ENCODE data around the gene UBE2J1.
"Not testable (repeated sequence)": the region's sequence is repeated elsewhere in the genome, so short reads cannot be mapped to it uniquely, and the experiment has no call there.

UBE2J1 gene

GRCh38 chr6:89317067-89317466, 35.5 kb downstream of the UBE2J1 start:
- DNase-seq, result no peak

DNA sequence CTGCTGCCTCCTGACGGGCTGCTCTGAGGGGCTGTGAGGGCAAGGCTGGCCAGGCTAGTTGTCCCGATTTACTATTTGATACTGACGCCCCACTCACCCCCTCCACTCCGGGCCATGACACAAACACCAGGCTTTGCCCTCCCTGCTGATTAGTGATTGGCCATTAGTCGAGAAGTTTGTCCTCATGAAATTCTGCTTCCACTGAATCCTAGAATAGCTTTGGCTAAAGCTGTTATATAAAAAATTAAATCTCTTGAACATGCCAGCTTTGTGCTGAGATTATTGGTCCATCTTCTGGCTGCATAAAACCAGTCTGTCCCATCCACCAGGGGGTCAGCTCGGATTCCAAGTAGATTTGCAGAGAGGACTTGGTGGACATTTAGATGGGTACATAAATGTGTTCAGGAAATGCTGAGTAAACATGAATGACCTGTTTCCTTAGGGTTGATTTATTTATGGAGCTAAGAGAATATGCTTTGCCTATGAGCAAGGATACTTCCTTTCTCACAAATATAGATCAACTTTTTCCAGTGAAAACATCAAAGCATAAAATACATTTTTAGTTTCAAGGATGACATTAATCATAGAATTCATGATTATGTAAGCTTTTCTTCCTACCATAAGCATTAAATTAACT, 37.2 kb downstream of the UBE2J1 start, which contains the start of gene GABRR2:
Gene GABRR2 (minus strand): TSS at position 51 of the 637 bp plus-strand sequence. CDS start 134 bp downstream, outside the sequence.
- DNase-seq, result no peak

DNA sequence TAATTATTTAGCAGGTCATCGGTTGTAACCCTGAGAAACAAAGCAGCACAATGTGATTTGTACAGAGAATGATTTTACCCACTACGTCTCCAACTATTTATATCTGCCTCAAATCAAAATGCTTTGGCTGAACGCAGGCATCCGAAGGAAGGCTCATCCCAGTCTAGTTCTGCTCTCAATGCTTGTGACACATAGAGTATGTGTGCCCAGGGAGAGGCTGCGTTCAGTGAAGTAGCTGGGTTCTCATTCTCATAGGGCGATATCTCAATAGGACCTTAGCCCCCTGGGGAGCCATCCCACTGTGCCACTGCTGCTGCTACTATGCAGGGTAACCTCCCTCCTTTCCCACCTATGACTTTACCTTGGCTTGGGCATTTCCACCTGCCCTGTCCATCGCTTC, 37.8 kb downstream of the UBE2J1 start:
- no peak for DNase-seq

- peak; percentile 63 for DNase-seq
Observed at GRCh38 chr6:89313006-89313405, 39.5 kb downstream of the UBE2J1 start.

DNA sequence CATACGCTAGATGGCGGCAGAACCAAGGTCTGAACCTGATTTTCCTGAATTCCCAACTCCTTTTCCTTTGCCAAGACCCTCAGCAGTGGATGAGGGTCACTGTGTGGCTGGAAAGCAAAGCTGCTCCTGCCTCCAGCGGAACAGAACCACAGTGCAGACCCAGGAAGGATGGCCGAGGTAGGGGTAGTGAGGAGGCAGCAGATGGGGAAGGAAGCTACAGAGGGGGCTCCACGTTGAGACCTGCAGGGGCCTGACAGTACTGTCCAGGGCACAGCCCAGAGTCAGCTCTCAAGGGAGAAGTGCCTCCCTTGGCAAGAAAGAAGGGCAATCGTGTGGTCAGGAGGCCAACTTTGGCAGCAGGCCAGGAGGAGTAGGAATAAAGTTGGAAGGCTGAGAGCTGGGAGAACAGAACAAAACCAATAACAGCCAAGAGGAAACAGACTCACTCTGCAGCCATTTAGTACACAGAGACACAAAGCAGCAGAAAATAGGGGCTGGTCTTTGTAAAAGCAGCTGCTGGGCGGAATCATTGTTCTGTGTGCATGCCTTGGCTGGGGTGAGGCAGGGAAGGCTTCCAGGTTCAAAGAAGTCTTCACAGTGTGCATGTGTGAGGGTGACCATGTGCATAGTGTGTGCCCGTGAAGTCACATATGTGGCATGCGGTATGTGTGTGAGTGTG, 40.5 kb downstream of the UBE2J1 start:
- peak; percentile 86 for DNase-seq

- DNase-seq, result no peak
Observed at GRCh38 chr6:89311530-89311852, 41.0 kb downstream of the UBE2J1 start.

DNA sequence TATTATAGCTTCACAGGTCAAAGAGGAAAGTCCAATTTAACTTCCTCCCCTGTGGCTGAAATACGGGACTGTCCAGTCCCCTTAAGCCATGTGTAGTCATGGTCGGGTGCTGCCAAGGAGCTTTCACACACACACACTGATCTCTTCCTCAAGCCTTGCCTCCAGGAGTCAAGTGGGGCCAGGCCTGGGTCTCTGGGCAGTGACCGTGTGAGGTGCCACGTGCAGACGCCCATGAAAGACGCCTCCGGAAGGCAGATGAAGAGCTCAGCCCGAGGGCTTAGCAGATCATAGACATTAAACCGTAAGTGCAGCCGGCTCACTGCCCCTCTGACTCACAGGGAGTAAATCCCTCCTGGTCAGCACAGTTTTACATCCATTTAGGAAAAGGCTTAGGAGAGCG, 41.6 kb downstream of the UBE2J1 start:
- peak; percentile 72 for DNase-seq

- DNase-seq, result no peak
Observed at GRCh38 chr6:89308525-89309395, 43.8 kb downstream of the UBE2J1 start.

DNA sequence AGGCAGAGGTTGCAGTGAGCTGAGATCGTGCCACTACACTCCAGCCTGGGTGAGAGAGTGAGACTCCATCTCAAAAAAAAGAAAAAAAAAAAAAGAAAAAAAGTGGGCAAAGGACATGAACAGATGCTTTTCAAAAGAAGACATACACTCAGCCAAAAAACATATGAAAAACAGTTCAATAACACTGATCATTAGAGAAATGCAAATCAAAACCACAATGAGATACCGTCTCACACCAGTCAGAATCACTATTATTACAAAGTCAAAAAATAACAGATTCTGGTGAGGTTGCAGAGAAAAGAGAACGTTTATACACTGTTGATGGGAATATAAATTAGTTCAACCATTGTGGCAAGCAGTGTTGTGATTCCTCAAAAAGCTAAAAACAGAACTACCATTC, 48.0 kb downstream of the UBE2J1 start:
- not testable (repeated sequence) for DNase-seq

DNA sequence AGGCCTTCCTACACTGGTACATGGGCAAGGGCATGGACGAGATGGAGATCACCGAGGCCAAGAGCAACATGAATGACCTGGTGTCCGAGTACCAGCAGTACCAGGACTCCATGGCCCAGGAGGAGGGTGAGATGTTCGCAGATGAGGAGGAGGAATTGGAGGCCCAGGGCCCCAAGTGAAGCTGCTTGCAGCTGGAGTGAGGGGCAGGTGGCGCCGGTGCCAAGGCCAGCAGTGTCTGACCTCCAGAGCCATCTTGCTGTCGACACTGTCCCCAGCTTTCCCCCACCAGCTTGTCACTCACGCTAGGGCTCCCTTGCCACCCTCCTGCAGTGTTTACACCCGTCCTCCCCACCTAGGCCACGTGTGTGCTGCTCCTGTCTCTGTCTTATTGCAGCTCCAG, 49.6 kb downstream of the UBE2J1 start:
- no peak for DNase-seq

GRCh38 chr6:89302195-89302770, 50.2 kb downstream of the UBE2J1 start:
- no peak for DNase-seq

- DNase-seq, result no peak
Observed at GRCh38 chr6:89301586-89302194, 50.8 kb downstream of the UBE2J1 start.

GRCh38 chr6:89299466-89299850, 53.1 kb downstream of the UBE2J1 start:
- no peak for DNase-seq

GRCh38 chr6:89298680-89299465, 53.6 kb downstream of the UBE2J1 start:
- DNase-seq, result peak; percentile 16

GRCh38 chr6:89297695-89298351, 54.7 kb downstream of the UBE2J1 start:
- peak; percentile 78 for DNase-seq

DNA sequence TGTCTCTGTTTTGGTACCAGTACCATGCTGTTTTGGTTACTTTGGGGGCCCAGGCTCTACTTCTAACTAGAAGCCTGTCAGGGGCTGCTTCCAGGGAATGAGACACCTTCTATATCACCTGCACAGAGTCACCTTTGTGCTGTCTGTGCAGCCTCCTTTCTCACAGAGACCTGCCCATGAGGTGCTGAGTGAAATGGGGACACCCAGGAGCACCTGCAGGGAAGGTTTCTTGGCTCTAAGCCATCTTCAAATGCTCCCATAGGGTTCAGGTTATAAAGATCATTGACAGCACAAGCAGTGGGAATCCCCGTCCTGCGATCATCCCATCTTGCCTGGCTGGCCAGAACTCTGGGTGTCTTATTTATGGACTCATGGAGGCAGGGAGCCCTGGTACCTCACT, 56.5 kb downstream of the UBE2J1 start:
- DNase-seq, result no peak

DNA sequence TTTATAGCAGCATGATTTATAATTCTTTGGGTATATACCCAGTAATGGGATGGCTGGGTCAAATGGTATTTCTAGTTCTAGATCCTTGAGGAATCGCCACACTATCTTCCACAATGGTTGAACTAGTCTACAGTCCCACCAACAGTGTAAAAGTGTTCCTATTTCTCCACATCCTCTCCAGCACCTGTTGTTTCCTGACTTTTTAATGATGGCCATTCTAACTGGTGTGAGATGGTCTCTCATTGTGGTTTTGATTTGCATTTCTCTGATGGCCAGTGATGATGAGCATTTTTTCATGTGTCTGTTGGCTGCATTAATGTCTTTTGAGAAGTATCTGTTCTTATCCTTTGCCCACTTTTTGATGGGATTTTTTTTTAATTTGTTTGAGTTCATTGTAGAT, 57.4 kb downstream of the UBE2J1 start:
- DNase-seq, result not testable (repeated sequence)

DNA sequence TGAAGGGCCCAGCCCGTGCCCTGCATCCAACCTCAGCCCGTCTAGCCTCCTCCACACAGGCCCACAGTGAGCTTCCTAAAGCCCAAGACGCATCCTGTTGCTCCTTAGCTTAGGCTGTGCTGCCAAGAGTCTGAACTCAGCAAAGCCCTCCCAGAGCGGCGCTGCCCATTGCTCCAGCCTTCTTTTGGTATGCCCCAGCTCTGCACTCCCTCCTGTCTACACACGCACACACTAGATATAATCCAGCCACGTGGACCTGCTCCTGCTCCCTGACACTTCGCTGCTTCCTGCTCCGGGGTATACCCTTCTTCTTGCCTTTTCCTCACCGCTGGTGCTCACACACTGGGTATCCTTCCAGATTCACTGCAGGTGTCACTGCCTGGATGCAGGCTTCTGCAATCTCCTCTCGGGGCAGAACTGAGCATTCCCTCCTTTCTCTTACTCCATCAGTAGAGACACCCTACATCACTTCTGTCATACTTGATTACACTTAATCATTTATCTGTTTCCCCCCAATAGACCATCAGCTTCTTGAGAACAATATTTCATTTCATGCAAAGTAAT, 61.2 kb downstream of the UBE2J1 start:
- DNase-seq, result no peak

- peak; percentile 20 for DNase-seq
Observed at GRCh38 chr6:89290401-89291155, 61.9 kb downstream of the UBE2J1 start.

GRCh38 chr6:89289710-89290109, 62.8 kb downstream of the UBE2J1 start:
- DNase-seq, result no peak
